HG03159 (cell line): ENCODE results near the gene UNC79.

Experiments used
- ATAC-seq: cut with Tn5 transposase; IDR thresholded peaks from one replicate; pipeline ENCODE4 v1.9.1; 2021; ENCODE audit warnings: mild to moderate bottlenecking, moderate library complexity; ENCODE audit not compliant: unreplicated experiment

UNC79 gene

GRCh38 chr14:93705513-93706156 lies 274.9 kb downstream of the UNC79 start:
- no peak for ATAC-seq

GRCh38 chr14:93706360-93706955 lies 275.7 kb downstream of the UNC79 start:
- ATAC-seq, result no peak

GRCh38 chr14:93707475-93707874 lies 276.7 kb downstream of the UNC79 start:
- ATAC-seq, result no peak

GRCh38 chr14:93708311-93708734 lies 277.6 kb downstream of the UNC79 start:
- no peak for ATAC-seq

- no peak for ATAC-seq
Observed at GRCh38 chr14:93708800-93709199, 278.1 kb downstream of the UNC79 start.

- no peak for ATAC-seq
Observed at GRCh38 chr14:93709249-93709648, 278.5 kb downstream of the UNC79 start.

GRCh38 chr14:93712079-93712837 lies 281.5 kb downstream of the UNC79 start:
- ATAC-seq, result no peak

GRCh38 chr14:93712838-93713724 lies 282.3 kb downstream of the UNC79 start:
- no peak for ATAC-seq

- no peak for ATAC-seq
Observed at GRCh38 chr14:93713726-93714405, 283.1 kb downstream of the UNC79 start.

GRCh38 chr14:93714605-93715004 lies 283.9 kb downstream of the UNC79 start:
- ATAC-seq, result no peak

- no peak for ATAC-seq
Observed at GRCh38 chr14:93715279-93715927, 284.7 kb downstream of the UNC79 start.

GRCh38 chr14:93716002-93716745 lies 285.4 kb downstream of the UNC79 start:
- no peak for ATAC-seq

- ATAC-seq, result no peak
Observed at GRCh38 chr14:93716746-93717667, 286.3 kb downstream of the UNC79 start.

- no peak for ATAC-seq
Observed at GRCh38 chr14:93717668-93718320, 287.1 kb downstream of the UNC79 start.

GRCh38 chr14:93719256-93719655 lies 288.5 kb downstream of the UNC79 start:
- no peak for ATAC-seq

GRCh38 chr14:93720076-93720815 lies 289.5 kb downstream of the UNC79 start:
- ATAC-seq, result no peak

GRCh38 chr14:93720981-93721483 lies 290.3 kb downstream of the UNC79 start:
- ATAC-seq, result no peak
